HCT116 (cell line): ENCODE results near the gene RPTOR. TPM values are rescaled to one million over a fixed set of nuclear protein-coding genes. Genes with fewer than 3 reads are reported as not detected.

Experiments used
- ATAC-seq: fragments of 200-7000 bp; cut with Tn5 transposase; 2 replicates; pipeline ENCODE4 v1.9.1; 2020; ENCODE audit warnings: mild to moderate bottlenecking, moderate library complexity
- BruUV-seq: library from RNA; stranded (reverse); fragments of 400-500 nt; replicated peaks from 2 replicates; lab custom pipeline; 2021; lab: Mats Ljungman, UMichigan
- CTCF ChIA-PET: fragments of 300-600 bp; sonication (Branson Sonifier 250); formaldehyde crosslinking; loops from one replicate; lab custom pipeline; 2021; ENCODE audit warnings: antibody characterized with exemption; lab: Charles Lee
- POLR2A ChIA-PET: fragments of 300-600, 350-600 bp; sonication (Branson Sonifier 250); formaldehyde crosslinking; loops from one replicate; lab custom pipeline; 2021; ENCODE audit warnings: antibody characterized with exemption; lab: Charles Lee
- RAD21 ChIA-PET, 2 experiments: fragments of 300-600 bp; sonication (Branson Sonifier 250); formaldehyde crosslinking; loops; one replicate each; lab custom pipeline; 2023; ENCODE audit warnings: low total read pairs in 2 of 2; ENCODE audit not compliant: uncharacterized antibody in 2 of 2, unreplicated experiment in 2 of 2, low non-redundant PET in 1 of 2; lab: Charles Lee
- DNase-seq: peaks from one replicate; pipeline ENCODE4 v3.0.0-alpha.2; 2010; ENCODE audit warnings: low read depth, low spot score
- H2AFZ ChIP-seq: fragments of 200-600 bp; shearing (Covaris generic), sonication (generic); 2 replicates; pipeline ENCODE4 v1.6.1; 2017; ENCODE audit warnings: low read depth, mixed run types, mixed read lengths, antibody characterized with exemption, low read length; ENCODE audit not compliant: poor library complexity, severe bottlenecking
- H3K27ac ChIP-seq: 2 replicates; pipeline ENCODE4 v1.5.1; 2012; ENCODE audit warnings: low read depth, low read length
- H3K27me3 ChIP-seq: fragments of 200-600 bp; sonication (generic); 2 replicates; pipeline ENCODE4 v1.6.1; 2016; ENCODE audit warnings: mixed run types, low read length, mixed read lengths; ENCODE audit not compliant: insufficient read depth
- H3K36me3 ChIP-seq, 2 experiments: fragments of 200-500 bp in 1 of 2; fragments of 200-600 bp in 1 of 2; sonication (Bioruptor generic) in 1 of 2; sonication (generic) in 1 of 2; 2 replicates each; pipeline versions ENCODE4 v1.5.1 to v1.6.1; 2014 to 2016; ENCODE audit warnings: low read length in 2 of 2, inconsistent platforms in 1 of 2, mixed read lengths in 1 of 2, mixed run types in 1 of 2; ENCODE audit not compliant: insufficient read depth in 2 of 2, control insufficient read depth in 1 of 2
- H3K4me1 ChIP-seq, 2 experiments: fragments of 200-600 bp in 1 of 2; sonication (generic) in 1 of 2; 2 replicates each; pipeline versions ENCODE4 v1.5.1 to v1.6.1; 2012 to 2017; ENCODE audit warnings: low read length in 2 of 2, inconsistent platforms in 1 of 2, mild to moderate bottlenecking in 1 of 2, mixed read lengths in 1 of 2, mixed run types in 1 of 2, moderate library complexity in 1 of 2; ENCODE audit not compliant: insufficient read depth in 2 of 2, control insufficient read depth in 1 of 2
- H3K4me2 ChIP-seq: fragments of 200-600 bp; sonication (generic); 2 replicates; pipeline ENCODE4 v1.6.1; 2017; ENCODE audit warnings: mixed run types, low read length, mixed read lengths
- H3K4me3 ChIP-seq, 2 experiments: fragments of 200-600 bp in 1 of 2; sonication (generic) in 1 of 2; replicated peaks in 1 of 2; 2 replicates each; pipeline ENCODE4 v1.5.1; 2011 to 2016; ENCODE audit warnings: low read length in 2 of 2, control low read depth in 1 of 2, low read depth in 1 of 2, mild to moderate bottlenecking in 1 of 2, mixed read lengths in 1 of 2, mixed run types in 1 of 2
- H3K79me2 ChIP-seq: fragments of 200-600 bp; sonication (generic); 2 replicates; pipeline ENCODE4 v1.6.1; 2017; ENCODE audit warnings: mild to moderate bottlenecking, mixed run types, low read length, moderate library complexity, mixed read lengths; ENCODE audit not compliant: insufficient read depth
- H3K9ac ChIP-seq: fragments of 200-600 bp; sonication (generic); 2 replicates; pipeline ENCODE4 v1.6.1; 2016; ENCODE audit warnings: low read length, mixed read lengths
- H3K9me2 ChIP-seq: fragments of 200-600 bp; sonication (generic), shearing (Covaris generic); 2 replicates; pipeline ENCODE4 v1.6.1; 2017; ENCODE audit warnings: mixed run types, mild to moderate bottlenecking, moderate library complexity; ENCODE audit not compliant: insufficient read depth
- H3K9me3 ChIP-seq, 2 experiments: fragments of 200-500 bp in 1 of 2; fragments of 200-600 bp in 1 of 2; sonication (Bioruptor generic) in 1 of 2; sonication (generic) in 1 of 2; 2 replicates each; pipeline ENCODE4 v1.6.1; 2014 to 2017; ENCODE audit warnings: low read length in 2 of 2, mixed read lengths in 2 of 2, inconsistent platforms in 1 of 2, low read depth in 1 of 2, mild to moderate bottlenecking in 1 of 2, mixed run types in 1 of 2, moderate library complexity in 1 of 2; ENCODE audit not compliant: control insufficient read depth in 1 of 2, insufficient read depth in 1 of 2
- H4K20me1 ChIP-seq: fragments of 200-600 bp; sonication (generic), shearing (Covaris generic); 2 replicates; pipeline ENCODE4 v1.6.1; 2017; ENCODE audit warnings: mixed run types, mild to moderate bottlenecking, moderate library complexity; ENCODE audit not compliant: insufficient read depth
- CBX3 ChIP-seq: IDR thresholded peaks from 2 replicates; pipeline ENCODE4 v1.6.1; 2012; ENCODE audit warnings: low read depth
- CEBPB ChIP-seq: IDR thresholded peaks from 2 replicates; pipeline ENCODE4 v1.6.1; 2012; ENCODE audit warnings: low read depth
- EZH2phosphoT487 ChIP-seq: fragments of 200-600 bp; IDR thresholded peaks from 2 replicates; pipeline ENCODE4 v1.6.1; 2018; ENCODE audit warnings: antibody characterized with exemption, borderline replicate concordance
- FOSL1 ChIP-seq: IDR thresholded peaks from 2 replicates; pipeline ENCODE4 v1.6.1; 2012; ENCODE audit warnings: low read depth
- POLR2A ChIP-seq: IDR thresholded peaks from 2 replicates; pipeline ENCODE4 v1.7.0; 2011; ENCODE audit warnings: borderline replicate concordance; ENCODE audit not compliant: insufficient read depth, insufficient read length; ENCODE audit errors: extremely low read depth
- RAD21 ChIP-seq: IDR thresholded peaks from 2 replicates; pipeline ENCODE4 v1.6.1; 2012; ENCODE audit warnings: low read depth, mild to moderate bottlenecking
- SIN3A ChIP-seq: IDR thresholded peaks from 2 replicates; pipeline ENCODE4 v1.6.1; 2012; ENCODE audit warnings: low read depth
- SP1 ChIP-seq: IDR thresholded peaks from 2 replicates; pipeline ENCODE4 v1.6.1; 2012; ENCODE audit warnings: low read depth
- TCF7L2 ChIP-seq: IDR thresholded peaks from 2 replicates; pipeline ENCODE4 v1.7.0; 2011; ENCODE audit warnings: borderline replicate concordance, inconsistent platforms; ENCODE audit not compliant: insufficient read depth, insufficient read length; ENCODE audit errors: extremely low read depth
- YY1 ChIP-seq: IDR thresholded peaks from 2 replicates; pipeline ENCODE4 v1.6.1; 2011; ENCODE audit warnings: low read length, low read depth, moderate library complexity, mild to moderate bottlenecking; ENCODE audit not compliant: insufficient replicate concordance; ENCODE audit errors: extremely low read depth
- ZNF274 ChIP-seq: fragments of 200-500 bp; sonication (Bioruptor generic); IDR thresholded peaks from 2 replicates; pipeline ENCODE4 v1.6.1; 2014; ENCODE audit warnings: mild to moderate bottlenecking, low read depth, low read length, inconsistent platforms
- intact Hi-C: fragments of 100-400 bp; cut with micrococcal nuclease; formaldehyde crosslinking; loops from 2 replicates; pipeline ENCODE4 v1.10.0; 2022
- total RNA-seq: library from RNA; stranded (reverse); gene quantifications from one replicate; pipeline ENCODE4 v1.2.1, GENCODE V29; 2021; ENCODE audit not compliant: unreplicated experiment
- TF ChIP-seq, protein P1 (sequence below), 3 experiments: fragments of 200-600 bp in 1 of 3; sonication (generic) in 1 of 3; IDR thresholded peaks in 2 of 3; conservative IDR thresholded peaks in 1 of 3; 2 replicates each; pipeline ENCODE4 v1.5.1; 2012 to 2017; ENCODE audit warnings: low read depth in 2 of 3, low read length in 2 of 3, antibody characterized with exemption in 1 of 3, borderline replicate concordance in 1 of 3, control low read depth in 1 of 3, mild to moderate bottlenecking in 1 of 3, mixed read lengths in 1 of 3, mixed run types in 1 of 3, moderate library complexity in 1 of 3; ENCODE audit not compliant: insufficient read depth in 1 of 3
- TF ChIP-seq, protein P2 (sequence below): IDR thresholded peaks from 2 replicates; pipeline ENCODE4 v1.6.1; 2012
- TF ChIP-seq, protein P3 (sequence below): IDR thresholded peaks from 2 replicates; pipeline ENCODE4 v1.6.1; 2012

Gene RPTOR
- total RNA-seq, 1 experiment from 2014 or later: 69.5 TPM

DNA sequence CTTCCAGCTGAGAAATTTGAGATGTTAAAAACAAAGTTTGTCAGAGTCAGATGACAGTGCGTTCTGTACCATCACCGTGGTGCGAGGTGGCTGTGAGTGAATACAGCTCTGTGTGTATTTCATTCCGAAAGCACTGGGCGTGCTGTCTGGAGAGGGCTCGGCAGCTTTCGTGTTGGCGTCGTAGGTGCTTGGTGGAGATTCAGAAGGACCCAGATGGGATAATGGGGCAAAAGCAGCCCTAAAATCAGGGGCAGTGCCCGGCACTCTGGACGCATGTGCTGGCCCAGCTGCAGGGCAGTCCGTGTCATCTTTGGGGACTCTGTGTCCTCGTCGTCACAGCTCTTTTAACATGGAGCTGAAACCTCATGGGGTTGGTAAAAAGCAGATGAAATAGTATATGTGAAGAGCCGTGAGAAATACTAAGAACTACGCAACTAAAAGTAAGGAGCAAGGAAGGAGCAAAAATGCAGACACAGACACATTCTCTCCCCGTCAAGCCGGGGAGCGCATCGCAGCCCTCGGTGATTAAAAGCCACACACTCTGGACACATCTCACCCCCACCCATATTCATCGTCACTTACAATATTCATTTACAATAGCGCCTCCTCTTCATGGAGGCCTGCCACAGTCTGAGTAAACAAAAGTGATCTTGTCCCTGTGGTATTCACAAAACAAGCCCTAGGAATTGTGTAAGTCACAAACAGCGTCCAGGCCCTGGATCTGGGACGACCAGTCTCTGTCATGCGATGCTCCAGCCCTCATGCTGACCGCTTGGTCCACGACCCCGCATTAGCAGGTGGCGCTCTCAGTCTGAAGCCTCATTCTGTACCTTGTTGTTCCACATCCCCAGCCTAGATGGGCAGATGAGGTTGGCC is 206.7 kb downstream of the RPTOR start:
- no peaks in the 10 kb centered on the region for H3K9me2 ChIP-seq
- no peak overlapping the region for H3K9ac ChIP-seq
- no peak overlapping the region for H2AFZ ChIP-seq
- peaks cover 2 to 14% of the 10 kb centered on the region in 2 experiments; a peak in 2 of 4 replicates for H3K36me3 ChIP-seq
- no peak overlapping the region for H3K4me2 ChIP-seq
- H3K4me3 ChIP-seq: no peak overlapping the region
- H3K27ac ChIP-seq: no peak overlapping the region
- H4K20me1 ChIP-seq: no peaks in the 10 kb centered on the region
- no TSS peak for BruUV-seq
- POLR2A ChIA-PET: no interaction called here
- TF ChIP-seq RAD21 (0 out of 2 replicates have a peak, but pooled peaks have one; percentile 5), CEBPB (no peak)
- H3K4me1 ChIP-seq: no peaks in the 10 kb centered on the region
- no peaks in the 10 kb centered on the region for H3K9me3 ChIP-seq
- intact Hi-C loops: no loop called here
- H3K27me3 ChIP-seq: no peaks in the 10 kb centered on the region
- no peak; the same call in 1 of the 2 replicates for ATAC-seq
- DNase-seq: no peak
- 0 out of 2 replicates have a peak, but pooled peaks cover 4% of the 10 kb centered on the region for H3K79me2 ChIP-seq
- CTCF ChIA-PET: no interaction called here
- RAD21 ChIA-PET: no interaction called here

DNA sequence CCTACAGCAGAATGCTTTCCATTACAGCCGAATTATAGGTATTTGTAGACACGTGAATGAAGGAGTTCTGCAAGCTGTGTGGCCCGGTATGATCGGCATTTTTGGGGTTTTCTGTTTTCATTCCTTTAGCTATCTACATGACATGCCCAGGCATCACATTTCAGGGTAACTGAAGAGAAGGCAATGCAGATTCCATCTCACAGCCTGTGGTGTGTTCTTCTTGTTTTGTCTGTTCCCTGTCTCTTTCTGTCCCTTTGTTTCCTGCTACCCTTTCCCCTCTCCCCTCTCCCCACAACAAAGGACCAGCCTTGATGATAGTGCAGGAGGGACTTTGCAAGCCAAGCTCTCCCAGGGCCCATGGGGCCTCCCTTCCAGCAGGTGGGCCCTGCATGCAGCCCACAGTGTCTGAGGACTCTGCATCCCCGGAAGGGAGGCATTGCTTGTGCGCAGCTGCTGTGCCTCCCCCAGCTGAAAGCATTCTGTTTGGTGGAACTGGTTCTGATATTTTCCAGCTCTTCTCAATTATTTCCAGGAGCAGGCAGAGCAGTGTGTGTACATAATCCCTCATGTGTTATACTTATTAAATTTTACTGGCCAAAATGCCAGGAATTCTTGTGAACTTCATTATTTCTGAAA is 207.4 kb downstream of the RPTOR start:
- Histone ChIP-seq H3K79me2 (0 out of 2 replicates have a peak, but pooled peaks cover 4% of the 10 kb centered on the region), H3K4me3 (no peak overlapping the region), H4K20me1 (no peaks in the 10 kb centered on the region), H3K4me2 (no peak overlapping the region), H3K27me3 (no peaks in the 10 kb centered on the region), H3K27ac (no peak overlapping the region), H3K36me3 (peaks cover 2 to 16% of the 10 kb centered on the region in 2 experiments; a peak in 2 of 4 replicates), H2AFZ (no peak overlapping the region), H3K9me3 (no peaks in the 10 kb centered on the region), H3K9ac (no peak overlapping the region), H3K9me2 (no peaks in the 10 kb centered on the region), H3K4me1 (no peaks in the 10 kb centered on the region)
- DNase-seq: no peak
- ChIA-PET CTCF (no interaction called here), RAD21 (no interaction called here), POLR2A (no interaction called here)
- ATAC-seq: no peak
- BruUV-seq: no TSS peak
- intact Hi-C loops: no loop called here
- TF ChIP-seq, protein P1, sequence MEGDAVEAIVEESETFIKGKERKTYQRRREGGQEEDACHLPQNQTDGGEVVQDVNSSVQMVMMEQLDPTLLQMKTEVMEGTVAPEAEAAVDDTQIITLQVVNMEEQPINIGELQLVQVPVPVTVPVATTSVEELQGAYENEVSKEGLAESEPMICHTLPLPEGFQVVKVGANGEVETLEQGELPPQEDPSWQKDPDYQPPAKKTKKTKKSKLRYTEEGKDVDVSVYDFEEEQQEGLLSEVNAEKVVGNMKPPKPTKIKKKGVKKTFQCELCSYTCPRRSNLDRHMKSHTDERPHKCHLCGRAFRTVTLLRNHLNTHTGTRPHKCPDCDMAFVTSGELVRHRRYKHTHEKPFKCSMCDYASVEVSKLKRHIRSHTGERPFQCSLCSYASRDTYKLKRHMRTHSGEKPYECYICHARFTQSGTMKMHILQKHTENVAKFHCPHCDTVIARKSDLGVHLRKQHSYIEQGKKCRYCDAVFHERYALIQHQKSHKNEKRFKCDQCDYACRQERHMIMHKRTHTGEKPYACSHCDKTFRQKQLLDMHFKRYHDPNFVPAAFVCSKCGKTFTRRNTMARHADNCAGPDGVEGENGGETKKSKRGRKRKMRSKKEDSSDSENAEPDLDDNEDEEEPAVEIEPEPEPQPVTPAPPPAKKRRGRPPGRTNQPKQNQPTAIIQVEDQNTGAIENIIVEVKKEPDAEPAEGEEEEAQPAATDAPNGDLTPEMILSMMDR (IDR thresholded peaks at IDR 0.05 in 2 of 3, conservative IDR thresholded peaks at IDR 0.05 in 1 of 3; ENCODE audit: borderline replicate concordance in 1 of 3, insufficient read depth in 1 of 3, low read depth in 2 of 3, low read length in 2 of 3): no peak
- TF ChIP-seq FOSL1 (no peak), SP1 (no peak), SIN3A (no peak), YY1 (no peak), CEBPB (no peak), CBX3 (no peak), ZNF274 (no peak), EZH2phosphoT487 (no peak), TCF7L2 (no peak), POLR2A (no peak)
- TF ChIP-seq, protein P2, sequence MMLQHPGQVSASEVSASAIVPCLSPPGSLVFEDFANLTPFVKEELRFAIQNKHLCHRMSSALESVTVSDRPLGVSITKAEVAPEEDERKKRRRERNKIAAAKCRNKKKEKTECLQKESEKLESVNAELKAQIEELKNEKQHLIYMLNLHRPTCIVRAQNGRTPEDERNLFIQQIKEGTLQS: no peak
- TF ChIP-seq, protein P3, sequence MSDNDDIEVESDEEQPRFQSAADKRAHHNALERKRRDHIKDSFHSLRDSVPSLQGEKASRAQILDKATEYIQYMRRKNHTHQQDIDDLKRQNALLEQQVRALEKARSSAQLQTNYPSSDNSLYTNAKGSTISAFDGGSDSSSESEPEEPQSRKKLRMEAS: no peak
